HepG2 (cell line): ENCODE data around the gene NTM. TPM values are rescaled to one million over a fixed set of nuclear protein-coding genes. Genes with fewer than 3 reads are reported as not detected.

Experiments used
- DZIP1 ChIP-seq: sonication (generic); formaldehyde crosslinking; IDR thresholded peaks from 2 replicates; pipeline ENCODE4 v1.5.0; 2020; ENCODE audit warnings: mild to moderate bottlenecking, missing genetic modification reagents
- ESRRA ChIP-seq: sonication (generic); formaldehyde crosslinking; IDR thresholded peaks from 2 replicates; pipeline ENCODE4 v1.5.1; 2020; ENCODE audit warnings: mild to moderate bottlenecking, low read depth, missing genetic modification reagents
- ZFX ChIP-seq: sonication (generic); formaldehyde crosslinking; IDR thresholded peaks from 2 replicates; pipeline ENCODE4 v1.4.0; 2020; ENCODE audit warnings: mild to moderate bottlenecking, low read depth, missing genetic modification reagents, moderate library complexity
- ZNF136 ChIP-seq: sonication (generic); formaldehyde crosslinking; IDR thresholded peaks from 2 replicates; pipeline ENCODE4 v1.8.1; 2022; ENCODE audit warnings: low read depth, mild to moderate bottlenecking, moderate library complexity, missing genetic modification reagents
- ZNF138 ChIP-seq: sonication (generic); formaldehyde crosslinking; IDR thresholded peaks from 2 replicates; pipeline ENCODE4 v1.5.0; 2020; ENCODE audit warnings: mild to moderate bottlenecking, low read depth, missing genetic modification reagents
- ZNF235 ChIP-seq: sonication (generic); formaldehyde crosslinking; IDR thresholded peaks from 2 replicates; pipeline ENCODE4 v1.8.1; 2023; ENCODE audit warnings: mild to moderate bottlenecking, missing genetic modification reagents, borderline replicate concordance
- ZNF276 ChIP-seq: sonication (generic); formaldehyde crosslinking; IDR thresholded peaks from 2 replicates; pipeline ENCODE4 v1.4.0; 2020; ENCODE audit warnings: mild to moderate bottlenecking, low read depth, missing genetic modification reagents
- polyA plus RNA-seq, 8 experiments: library from polyadenylated mRNA; depleted of rRNA in 3 of 8; stranded (reverse) in 7 of 8; unstranded in 1 of 8; fragments of >200 nt; fragmentation: Illumina TruSeq in 4 of 8; extraction: Trizol in 4 of 8; gene quantifications; 2 replicates each; pipeline versions ENCODE4 v1.2.1 to v1.2.3, GENCODE V29; 2011 to 2016; ENCODE audit warnings: low read depth in 4 of 8, missing spikeins in 1 of 8, mixed read lengths in 1 of 8; ENCODE audit not compliant: insufficient read depth in 1 of 8
- total RNA-seq, 5 experiments: library from RNA; depleted of rRNA; stranded (reverse); fragments of >200 nt; fragmentation: Illumina TruSeq; extraction: Trizol; gene quantifications; 2 replicates each; pipeline ENCODE4 v1.2.3, GENCODE V29; 2016; ENCODE audit warnings: low read depth in 1 of 5
- TF ChIP-seq, protein P1 (sequence below): IDR thresholded peaks from 2 replicates; pipeline ENCODE4 v1.6.1; 2016
- TF ChIP-seq, protein P2 (sequence below): fragments of 450-650 bp; IDR thresholded peaks from 2 replicates; pipeline ENCODE4 v1.6.1; 2017; ENCODE audit warnings: mild to moderate bottlenecking

The NTM gene
- total and polyA plus RNA-seq, 2 of the 13 experiments (the other 11 are each of a cell fraction or from before 2014, with no cell fraction given), result not detected

GRCh38 chr11:131802440-131803115 is 432.2 kb downstream of the NTM start (continued):
- no peak for TF ChIP-seq DZIP1 (CRISPR knock-in tag)
- TF ChIP-seq, protein P1, sequence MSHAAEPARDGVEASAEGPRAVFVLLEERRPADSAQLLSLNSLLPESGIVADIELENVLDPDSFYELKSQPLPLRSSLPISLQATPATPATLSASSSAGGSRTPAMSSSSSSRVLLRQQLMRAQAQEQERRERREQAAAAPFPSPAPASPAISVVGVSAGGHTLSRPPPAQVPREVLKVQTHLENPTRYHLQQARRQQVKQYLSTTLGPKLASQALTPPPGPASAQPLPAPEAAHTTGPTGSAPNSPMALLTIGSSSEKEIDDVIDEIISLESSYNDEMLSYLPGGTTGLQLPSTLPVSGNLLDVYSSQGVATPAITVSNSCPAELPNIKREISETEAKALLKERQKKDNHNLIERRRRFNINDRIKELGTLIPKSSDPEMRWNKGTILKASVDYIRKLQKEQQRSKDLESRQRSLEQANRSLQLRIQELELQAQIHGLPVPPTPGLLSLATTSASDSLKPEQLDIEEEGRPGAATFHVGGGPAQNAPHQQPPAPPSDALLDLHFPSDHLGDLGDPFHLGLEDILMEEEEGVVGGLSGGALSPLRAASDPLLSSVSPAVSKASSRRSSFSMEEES (CRISPR knock-in tag), result no peak
- no peak for TF ChIP-seq ZFX (CRISPR knock-in tag)
- TF ChIP-seq ZNF235 (CRISPR knock-in tag), result no peak
- no peak for TF ChIP-seq ZNF136 (CRISPR knock-in tag)
- TF ChIP-seq ZNF276 (CRISPR knock-in tag), result no peak
- TF ChIP-seq ZNF138 (CRISPR knock-in tag), result no peak
- TF ChIP-seq ESRRA (CRISPR knock-in tag), result no peak
- TF ChIP-seq, protein P2, sequence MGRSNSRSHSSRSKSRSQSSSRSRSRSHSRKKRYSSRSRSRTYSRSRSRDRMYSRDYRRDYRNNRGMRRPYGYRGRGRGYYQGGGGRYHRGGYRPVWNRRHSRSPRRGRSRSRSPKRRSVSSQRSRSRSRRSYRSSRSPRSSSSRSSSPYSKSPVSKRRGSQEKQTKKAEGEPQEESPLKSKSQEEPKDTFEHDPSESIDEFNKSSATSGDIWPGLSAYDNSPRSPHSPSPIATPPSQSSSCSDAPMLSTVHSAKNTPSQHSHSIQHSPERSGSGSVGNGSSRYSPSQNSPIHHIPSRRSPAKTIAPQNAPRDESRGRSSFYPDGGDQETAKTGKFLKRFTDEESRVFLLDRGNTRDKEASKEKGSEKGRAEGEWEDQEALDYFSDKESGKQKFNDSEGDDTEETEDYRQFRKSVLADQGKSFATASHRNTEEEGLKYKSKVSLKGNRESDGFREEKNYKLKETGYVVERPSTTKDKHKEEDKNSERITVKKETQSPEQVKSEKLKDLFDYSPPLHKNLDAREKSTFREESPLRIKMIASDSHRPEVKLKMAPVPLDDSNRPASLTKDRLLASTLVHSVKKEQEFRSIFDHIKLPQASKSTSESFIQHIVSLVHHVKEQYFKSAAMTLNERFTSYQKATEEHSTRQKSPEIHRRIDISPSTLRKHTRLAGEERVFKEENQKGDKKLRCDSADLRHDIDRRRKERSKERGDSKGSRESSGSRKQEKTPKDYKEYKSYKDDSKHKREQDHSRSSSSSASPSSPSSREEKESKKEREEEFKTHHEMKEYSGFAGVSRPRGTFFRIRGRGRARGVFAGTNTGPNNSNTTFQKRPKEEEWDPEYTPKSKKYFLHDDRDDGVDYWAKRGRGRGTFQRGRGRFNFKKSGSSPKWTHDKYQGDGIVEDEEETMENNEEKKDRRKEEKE, result no peak
